Body of pancreas (tissue), 4 donors: ENCODE results near the gene OSBPL9. TPM values are rescaled to one million over a fixed set of nuclear protein-coding genes. Genes with fewer than 3 reads are reported as not detected.

Experiments
- ATAC-seq: fragments of 150-250 bp; one replicate; pipeline ENCODE4 v1.9.1; 2016
- DNase-seq, 4 donors: peaks; one replicate each; pipeline ENCODE4 v3.0.0-alpha.2; 2019
- H3K27ac ChIP-seq, 4 donors: fragments of 200-600 bp; sonication (generic); 1 replicate in 3 of 4; 2 replicates in 1 of 4; pipeline versions ENCODE4 v1.5.1 to v1.6.1; 2016 to 2019; ENCODE audit warnings: mild to moderate bottlenecking in 1 of 4, mixed read lengths in 1 of 4, moderate library complexity in 1 of 4
- H3K27me3 ChIP-seq, 2 donors: fragments of 200-600 bp; sonication (generic); one replicate each; pipeline ENCODE4 v1.6.0; 2016; ENCODE audit warnings: mild to moderate bottlenecking in 1 of 2
- H3K36me3 ChIP-seq, 2 donors: fragments of 200-600 bp; sonication (generic); replicated peaks in 1 of 2; 2 replicates each; pipeline ENCODE4 v1.5.1; 2016; ENCODE audit warnings: low read depth in 2 of 2; ENCODE audit not compliant: insufficient read depth in 1 of 2
- H3K4me1 ChIP-seq: fragments of 200-600 bp; sonication (generic); one replicate; pipeline ENCODE4 v1.6.0; 2016
- H3K4me3 ChIP-seq, 2 donors: fragments of 200-600 bp; sonication (generic); 1 replicate in 1 of 2; 2 replicates in 1 of 2; pipeline ENCODE4 v1.5.1; 2016 to 2019
- H3K9me3 ChIP-seq, 3 donors: fragments of 200-600 bp; sonication (generic); 1 replicate in 2 of 3; 2 replicates in 1 of 3; pipeline ENCODE4 v1.5.1; 2016
- POLR2A ChIP-seq, 3 donors: fragments of 450-650 bp; IDR thresholded peaks; one replicate each; pipeline ENCODE4 v1.6.1; 2016; ENCODE audit warnings: antibody characterized with exemption in 3 of 3, mild to moderate bottlenecking in 2 of 3
- WGBS, 2 donors: methylation state at CpG; one replicate each; pipeline ENCODE4 v1.1.5; 2017; 5-methylcytosine and 5-hydroxymethylcytosine counted together
- intact Hi-C: fragments of 100-400 bp; cut with DNase I; formaldehyde crosslinking; loops from one replicate; pipeline ENCODE4 v1.15.1; 2023
- total RNA-seq, 2 donors: library from RNA; depleted of rRNA; stranded (reverse); fragments of >200 nt; gene quantifications; one replicate each; pipeline ENCODE4 v1.1.0, GENCODE V29; 2016
- TF ChIP-seq, protein P1 (sequence below), 7 experiments: fragments of 450-650 bp in 4 of 7; fragments of 200-600 bp in 3 of 7; sonication (generic) in 3 of 7; IDR thresholded peaks; one replicate each; pipeline ENCODE4 v1.5.1; 2016 to 2019; ENCODE audit warnings: antibody characterized with exemption in 7 of 7

Gene OSBPL9
- total RNA-seq, 2 donors from 2014 or later: 25.1 to 89.0 TPM

DNA sequence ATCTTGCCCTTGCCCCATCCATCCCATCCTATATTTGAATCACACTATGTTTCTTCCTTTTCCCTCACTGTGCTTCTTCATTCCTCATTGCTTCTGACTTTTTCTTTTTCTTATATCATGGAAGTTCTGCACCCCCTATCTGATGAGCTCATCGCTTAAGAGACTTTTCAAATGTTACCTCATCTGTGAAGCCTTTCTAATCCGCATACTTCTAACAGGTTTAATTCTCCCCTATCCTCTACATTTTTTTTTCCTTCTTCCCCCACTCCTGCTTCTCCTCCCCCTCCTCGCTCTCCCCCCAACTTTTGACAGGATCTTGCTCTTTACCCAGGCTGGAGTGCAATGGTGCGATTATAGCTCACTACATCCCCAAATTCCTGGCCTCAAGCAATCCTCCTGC lies 39.5 kb downstream of the OSBPL9 start:
- DNase-seq: no peak
- TF ChIP-seq, protein P1, sequence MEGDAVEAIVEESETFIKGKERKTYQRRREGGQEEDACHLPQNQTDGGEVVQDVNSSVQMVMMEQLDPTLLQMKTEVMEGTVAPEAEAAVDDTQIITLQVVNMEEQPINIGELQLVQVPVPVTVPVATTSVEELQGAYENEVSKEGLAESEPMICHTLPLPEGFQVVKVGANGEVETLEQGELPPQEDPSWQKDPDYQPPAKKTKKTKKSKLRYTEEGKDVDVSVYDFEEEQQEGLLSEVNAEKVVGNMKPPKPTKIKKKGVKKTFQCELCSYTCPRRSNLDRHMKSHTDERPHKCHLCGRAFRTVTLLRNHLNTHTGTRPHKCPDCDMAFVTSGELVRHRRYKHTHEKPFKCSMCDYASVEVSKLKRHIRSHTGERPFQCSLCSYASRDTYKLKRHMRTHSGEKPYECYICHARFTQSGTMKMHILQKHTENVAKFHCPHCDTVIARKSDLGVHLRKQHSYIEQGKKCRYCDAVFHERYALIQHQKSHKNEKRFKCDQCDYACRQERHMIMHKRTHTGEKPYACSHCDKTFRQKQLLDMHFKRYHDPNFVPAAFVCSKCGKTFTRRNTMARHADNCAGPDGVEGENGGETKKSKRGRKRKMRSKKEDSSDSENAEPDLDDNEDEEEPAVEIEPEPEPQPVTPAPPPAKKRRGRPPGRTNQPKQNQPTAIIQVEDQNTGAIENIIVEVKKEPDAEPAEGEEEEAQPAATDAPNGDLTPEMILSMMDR (IDR thresholded peaks at IDR 0.05): no peak
- TF ChIP-seq POLR2A (IDR thresholded peaks at IDR 0.05): no peak

DNA sequence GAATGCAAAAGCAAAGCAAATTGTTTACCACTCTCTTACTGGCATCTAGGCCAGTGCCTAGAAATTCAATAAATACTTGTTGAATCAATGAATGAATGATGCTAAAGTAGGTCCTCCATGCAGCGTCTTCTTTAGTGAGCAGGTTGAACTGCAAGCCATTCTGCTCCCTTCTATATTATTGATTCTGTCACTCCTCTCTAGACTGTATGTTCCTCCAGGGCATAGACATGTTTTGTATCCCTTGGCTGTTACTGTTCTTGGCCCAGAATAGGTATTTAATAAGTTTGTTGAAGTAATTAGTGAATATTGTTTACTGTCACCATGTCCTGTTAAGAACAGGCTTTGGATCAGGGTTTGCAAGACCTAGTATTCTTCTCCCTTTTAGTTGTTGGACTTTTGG lies 43.7 kb downstream of the OSBPL9 start:
- intact Hi-C loops: no loop called here
- Histone ChIP-seq H3K27ac (no peak overlapping the region), H3K9me3 (no peaks in the 10 kb centered on the region), H3K27me3 (no peaks in the 10 kb centered on the region), H3K4me1 (no peaks in the 10 kb centered on the region), H3K4me3 (no peak overlapping the region), H3K36me3 (no peaks in the 10 kb centered on the region)
- ATAC-seq: no peak
- no peak for DNase-seq
- TF ChIP-seq POLR2A (IDR thresholded peaks at IDR 0.05): no peak
- TF ChIP-seq, protein P1 (IDR thresholded peaks at IDR 0.05): no peak
- 81 to 89% methylated on average over 1 of the region's 1 CpG for WGBS, 2 donors

More for the DNA sequence above, 39.5 kb downstream of the OSBPL9 start:
- Histone ChIP-seq H3K9me3 (no peaks in the 10 kb centered on the region), H3K27me3 (no peaks in the 10 kb centered on the region), H3K36me3 (no peaks in the 10 kb centered on the region), H3K4me3 (no peak overlapping the region), H3K27ac (no peak overlapping the region), H3K4me1 (no peaks in the 10 kb centered on the region)
- ATAC-seq: no peak
- 89 to 96% methylated on average over 4 of the region's 4 CpGs for whole genome bisulfite sequencing, 2 donors
- intact Hi-C loops: no loop called here

DNA sequence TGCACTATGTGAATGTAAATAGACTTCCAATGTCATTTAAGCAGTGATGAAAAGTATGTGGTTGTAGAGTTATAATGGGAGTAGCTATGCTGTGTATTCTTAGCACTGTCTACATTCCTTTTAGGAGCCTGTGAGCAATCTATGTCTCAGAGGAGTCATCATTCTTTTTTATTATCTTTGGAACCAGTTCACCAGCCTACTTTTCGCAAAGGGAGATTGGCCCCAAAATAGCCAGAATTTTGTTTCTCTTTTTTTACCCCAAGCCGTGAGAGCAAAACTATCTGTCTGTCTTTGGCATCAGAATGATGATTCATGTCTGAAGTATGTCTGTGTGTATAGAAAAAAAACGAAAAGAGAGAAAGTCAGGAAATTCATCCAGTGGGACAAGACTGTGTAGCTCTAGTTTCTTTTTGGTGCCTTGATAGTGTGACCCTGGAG lies 44.2 kb downstream of the OSBPL9 start:
- no peak for DNase-seq
- ATAC-seq: peak; percentile 47
- H3K27me3 ChIP-seq: no peaks in the 10 kb centered on the region
- intact Hi-C loops: no loop called here
- H3K4me1 ChIP-seq: no peaks in the 10 kb centered on the region
- 59 to 60% methylated on average over 3 of the region's 3 CpGs for WGBS, 2 donors
- TF ChIP-seq POLR2A (IDR thresholded peaks at IDR 0.05): no peak
- TF ChIP-seq, protein P1 (IDR thresholded peaks at IDR 0.05): no peak
- no peak overlapping the region for H3K27ac ChIP-seq
- no peaks in the 10 kb centered on the region for H3K9me3 ChIP-seq
- H3K4me3 ChIP-seq: no peak overlapping the region
- no peaks in the 10 kb centered on the region for H3K36me3 ChIP-seq

DNA sequence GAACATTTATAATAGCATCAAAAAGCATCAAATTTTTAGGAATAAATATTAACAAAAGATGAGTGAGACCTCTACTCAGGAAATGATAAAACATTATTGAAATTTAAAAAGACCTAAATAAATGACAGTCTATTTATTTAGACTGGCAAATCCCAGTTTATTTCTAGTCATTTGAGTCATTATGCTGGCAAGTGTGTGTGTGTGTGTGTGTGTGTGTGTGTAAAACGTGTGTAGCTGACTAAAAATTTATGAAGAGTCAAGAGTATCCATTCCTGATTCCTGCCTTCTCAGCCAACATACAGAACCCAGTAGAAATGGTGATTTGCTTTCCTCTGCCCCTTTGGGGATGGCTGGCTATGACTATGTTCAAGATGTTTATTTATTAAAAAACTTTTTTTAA lies 46.2 kb downstream of the OSBPL9 start:
- intact Hi-C loops: no loop called here
- no peak for TF ChIP-seq POLR2A (IDR thresholded peaks at IDR 0.05)
- TF ChIP-seq, protein P1 (IDR thresholded peaks at IDR 0.05): no peak
- Histone ChIP-seq H3K36me3 (no peaks in the 10 kb centered on the region), H3K4me3 (no peak overlapping the region), H3K27ac (no peak overlapping the region), H3K27me3 (no peaks in the 10 kb centered on the region), H3K4me1 (peaks cover 10% of the 10 kb centered on the region), H3K9me3 (no peaks in the 10 kb centered on the region)
- ATAC-seq (no peak), DNase-seq (no peak)
- WGBS, 2 donors: 39 to 65% methylated on average over 1 of the region's 1 CpG

DNA sequence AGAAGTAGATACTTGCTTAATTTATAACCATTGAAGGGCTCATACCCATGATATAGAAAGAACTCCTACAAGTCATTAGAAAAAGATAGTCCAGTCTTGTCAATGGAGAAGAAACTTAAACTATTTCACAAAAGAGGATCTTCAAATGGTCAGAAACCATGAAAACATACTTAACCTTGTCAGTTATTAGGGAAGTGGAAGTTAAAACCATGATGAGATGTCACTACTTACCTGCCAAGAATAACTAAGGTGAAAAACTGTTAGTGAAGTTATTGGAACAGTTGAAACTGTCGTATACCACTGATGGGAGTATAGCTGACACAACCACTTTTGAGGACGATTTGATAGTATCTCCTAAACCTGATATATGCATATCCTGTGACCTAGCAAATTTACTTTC lies 46.8 kb downstream of the OSBPL9 start:
- Histone ChIP-seq H3K4me3 (no peak overlapping the region), H3K36me3 (no peaks in the 10 kb centered on the region), H3K4me1 (peaks cover 12% of the 10 kb centered on the region), H3K27ac (no peak overlapping the region), H3K9me3 (no peaks in the 10 kb centered on the region), H3K27me3 (no peaks in the 10 kb centered on the region)
- intact Hi-C loops: no loop called here
- WGBS, 2 donors: 89 to 92% methylated on average over 2 of the region's 2 CpGs
- no peak for TF ChIP-seq POLR2A (IDR thresholded peaks at IDR 0.05)
- TF ChIP-seq, protein P1 (IDR thresholded peaks at IDR 0.05): no peak
- DNase-seq (no peak), ATAC-seq (no peak)
